Muscle of arm (tissue), 14 donors: Measurements from ENCODE around the gene SETX. TPM values are rescaled to one million over a fixed set of nuclear protein-coding genes. Genes with fewer than 3 reads are reported as not detected.
"Not testable (repeated sequence)": the region's sequence is repeated elsewhere in the genome, so short reads cannot be mapped to it uniquely, and the experiment has no call there.

ENCODE experiments used
- DNase-seq: peaks from one replicate; pipeline ENCODE4 v3.0.0-alpha.2; 2013
- long read RNA-seq, 11 donors: transcript quantifications; one replicate each; lab custom pipeline, GENCODE V29; 2026
- polyA plus RNA-seq, 12 donors: library from polyadenylated mRNA; unstranded; fragments of 120-200 nt; gene quantifications; one replicate each; pipeline ENCODE4 v1.2.1, GENCODE V29; 2013; ENCODE audit not compliant: insufficient read length in 12 of 12

The SETX gene, protein sequence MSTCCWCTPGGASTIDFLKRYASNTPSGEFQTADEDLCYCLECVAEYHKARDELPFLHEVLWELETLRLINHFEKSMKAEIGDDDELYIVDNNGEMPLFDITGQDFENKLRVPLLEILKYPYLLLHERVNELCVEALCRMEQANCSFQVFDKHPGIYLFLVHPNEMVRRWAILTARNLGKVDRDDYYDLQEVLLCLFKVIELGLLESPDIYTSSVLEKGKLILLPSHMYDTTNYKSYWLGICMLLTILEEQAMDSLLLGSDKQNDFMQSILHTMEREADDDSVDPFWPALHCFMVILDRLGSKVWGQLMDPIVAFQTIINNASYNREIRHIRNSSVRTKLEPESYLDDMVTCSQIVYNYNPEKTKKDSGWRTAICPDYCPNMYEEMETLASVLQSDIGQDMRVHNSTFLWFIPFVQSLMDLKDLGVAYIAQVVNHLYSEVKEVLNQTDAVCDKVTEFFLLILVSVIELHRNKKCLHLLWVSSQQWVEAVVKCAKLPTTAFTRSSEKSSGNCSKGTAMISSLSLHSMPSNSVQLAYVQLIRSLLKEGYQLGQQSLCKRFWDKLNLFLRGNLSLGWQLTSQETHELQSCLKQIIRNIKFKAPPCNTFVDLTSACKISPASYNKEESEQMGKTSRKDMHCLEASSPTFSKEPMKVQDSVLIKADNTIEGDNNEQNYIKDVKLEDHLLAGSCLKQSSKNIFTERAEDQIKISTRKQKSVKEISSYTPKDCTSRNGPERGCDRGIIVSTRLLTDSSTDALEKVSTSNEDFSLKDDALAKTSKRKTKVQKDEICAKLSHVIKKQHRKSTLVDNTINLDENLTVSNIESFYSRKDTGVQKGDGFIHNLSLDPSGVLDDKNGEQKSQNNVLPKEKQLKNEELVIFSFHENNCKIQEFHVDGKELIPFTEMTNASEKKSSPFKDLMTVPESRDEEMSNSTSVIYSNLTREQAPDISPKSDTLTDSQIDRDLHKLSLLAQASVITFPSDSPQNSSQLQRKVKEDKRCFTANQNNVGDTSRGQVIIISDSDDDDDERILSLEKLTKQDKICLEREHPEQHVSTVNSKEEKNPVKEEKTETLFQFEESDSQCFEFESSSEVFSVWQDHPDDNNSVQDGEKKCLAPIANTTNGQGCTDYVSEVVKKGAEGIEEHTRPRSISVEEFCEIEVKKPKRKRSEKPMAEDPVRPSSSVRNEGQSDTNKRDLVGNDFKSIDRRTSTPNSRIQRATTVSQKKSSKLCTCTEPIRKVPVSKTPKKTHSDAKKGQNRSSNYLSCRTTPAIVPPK (N-terminal part only)
- 10 to 100 TPM in 11 of 12 donors, not detected in 1; 23.1 to 44.5 (median 31.9) TPM for polyA plus RNA-seq
- long read RNA-seq, donor 1 = 0 reads
- long read RNA-seq, donor 2 = 0 reads
- long read RNA-seq, donor 3, partial matches to known transcripts = 0 of 1 reads
- long read RNA-seq, donor 3, other reads (novel, unspliced or antisense) = 0 of 1 reads
- long read RNA-seq, donor 4 = 0 reads
- long read RNA-seq, donor 5 = 0 reads
- long read RNA-seq, donor 6, full-length matches to known transcripts = 1 of 1 reads
- long read RNA-seq, donor 6, partial matches to known transcripts = 0 of 1 reads
- long read RNA-seq, donor 6, other reads (novel, unspliced or antisense) = 0 of 1 reads
- long read RNA-seq, donor 7, full-length matches to known transcripts = 1 of 1 reads
- long read RNA-seq, donor 7, partial matches to known transcripts = 0 of 1 reads
- long read RNA-seq, donor 7, other reads (novel, unspliced or antisense) = 0 of 1 reads
- long read RNA-seq, donor 8 = 0 reads
- long read RNA-seq, donor 9 = 0 reads
- long read RNA-seq, donor 10 = 0 reads
- long read RNA-seq, donor 11 = 0 reads

GRCh38 chr9:132354637-132355355 is at the start of gene SETX:
TSS of gene SETX (minus strand) at chr9:132354986. CDS start at chr9:132349428, 5,558 bp downstream.
- peak; percentile 98 for DNase-seq

DNA sequence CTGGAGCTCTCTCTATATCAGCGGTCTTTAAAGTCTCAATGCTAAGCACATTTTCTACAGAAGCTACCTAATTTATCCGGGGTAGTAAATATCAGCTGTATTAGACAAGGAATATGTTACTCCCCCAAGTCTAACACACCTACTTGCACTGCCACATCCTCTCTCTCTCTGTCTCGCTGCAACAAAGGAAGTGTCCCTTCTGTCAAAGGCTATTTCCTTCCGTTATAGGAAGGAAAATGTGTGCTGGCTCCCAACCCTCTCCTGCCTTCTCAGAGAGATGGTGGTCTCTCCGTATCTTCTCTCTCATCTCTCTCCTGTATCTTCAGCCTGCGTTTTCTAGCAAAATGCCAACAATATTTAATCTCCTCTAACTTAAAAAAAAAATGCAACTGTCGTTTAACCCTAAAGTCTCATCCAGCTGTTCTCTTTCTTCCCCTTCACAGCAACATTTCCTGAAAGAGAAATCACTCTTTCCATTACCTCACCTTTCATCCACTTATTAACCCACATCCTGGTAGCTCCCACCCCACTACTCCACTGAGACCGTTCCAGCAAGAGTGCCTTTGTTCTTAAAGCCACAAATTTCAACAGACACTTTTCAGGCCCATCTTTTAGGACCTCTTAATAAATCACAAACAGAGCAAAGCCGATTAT is 49.6 kb upstream of the SETX start:
- DNase-seq = no peak

DNA sequence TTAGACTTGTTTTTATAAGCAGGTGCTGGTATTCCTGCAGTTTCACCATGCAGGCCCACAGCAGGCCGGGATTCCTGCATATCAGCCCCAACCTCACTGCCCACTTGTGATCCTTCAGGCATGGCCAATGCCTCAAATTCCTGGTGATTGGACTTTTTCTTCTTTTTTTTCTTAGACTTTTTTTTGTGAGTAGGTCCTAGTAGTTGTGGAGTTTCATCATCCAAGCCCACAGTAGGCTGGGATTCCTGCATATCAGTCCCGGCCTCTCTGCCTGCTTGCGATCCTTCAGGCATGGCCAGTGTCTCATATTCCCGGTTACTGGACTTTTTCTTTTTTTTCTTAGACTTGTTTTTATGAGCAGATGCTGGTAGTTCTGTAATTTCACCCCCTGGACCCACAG is 47.0 kb upstream of the SETX start:
- no peak for DNase-seq

GRCh38 chr9:132395560-132395959 is 40.8 kb upstream of the SETX start:
- no peak for DNase-seq

GRCh38 chr9:132391449-132391848 is 36.7 kb upstream of the SETX start:
- no peak for DNase-seq

DNA sequence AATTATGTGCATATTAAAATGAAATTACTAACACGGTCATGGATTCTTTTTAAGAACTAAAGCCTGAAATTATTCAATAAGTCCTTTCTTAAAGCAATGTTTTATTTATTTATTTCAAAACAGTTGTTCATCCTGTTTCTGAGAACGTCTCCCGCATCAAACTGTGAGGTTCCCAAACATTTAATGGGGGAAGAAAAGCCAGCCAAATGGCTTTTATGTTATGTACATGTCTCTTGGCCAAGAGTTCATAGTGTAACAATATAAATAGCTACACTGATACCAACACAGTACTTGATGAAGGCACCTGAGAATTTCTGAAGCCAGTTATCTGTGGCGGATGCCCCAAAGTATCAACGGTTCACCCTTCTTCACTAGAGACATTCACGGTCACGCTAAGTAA is 36.2 kb upstream of the SETX start:
- DNase-seq = no peak

GRCh38 chr9:132387133-132387532 is 32.3 kb upstream of the SETX start:
- DNase-seq = no peak

GRCh38 chr9:132384376-132384775 is 29.6 kb upstream of the SETX start:
- no peak for DNase-seq

GRCh38 chr9:132383462-132383883 is 28.7 kb upstream of the SETX start:
- DNase-seq = no peak

GRCh38 chr9:132381966-132382541 is 27.3 kb upstream of the SETX start:
- DNase-seq = no peak

DNA sequence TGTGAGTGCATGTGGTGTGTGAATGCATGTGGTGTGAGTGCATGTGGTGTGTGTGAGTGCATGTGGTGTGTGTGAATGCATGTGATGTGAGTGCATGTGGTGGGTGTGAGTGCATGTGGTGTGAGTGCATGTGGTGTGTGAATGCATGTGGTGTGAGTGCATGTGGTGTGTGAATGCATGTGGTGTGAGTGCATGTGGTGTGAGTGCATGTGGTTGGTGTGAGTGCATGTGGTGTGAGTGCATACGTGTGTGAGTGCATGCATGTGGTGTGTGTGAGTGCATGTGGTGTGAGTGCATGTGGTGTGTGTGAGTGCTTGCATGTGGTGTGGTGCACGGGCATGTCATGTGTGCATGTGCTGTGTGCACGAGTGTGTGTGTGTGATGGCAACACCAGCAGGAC is 23.6 kb upstream of the SETX start:
- not testable (repeated sequence) for DNase-seq

- not testable (repeated sequence) for DNase-seq
Measured at GRCh38 chr9:132377769-132378168, 23.0 kb upstream of the SETX start.

GRCh38 chr9:132372177-132373095 is 17.6 kb upstream of the SETX start:
- DNase-seq = peak; percentile 28

- no peak for DNase-seq
Measured at GRCh38 chr9:132370592-132370991, 15.8 kb upstream of the SETX start.

DNA sequence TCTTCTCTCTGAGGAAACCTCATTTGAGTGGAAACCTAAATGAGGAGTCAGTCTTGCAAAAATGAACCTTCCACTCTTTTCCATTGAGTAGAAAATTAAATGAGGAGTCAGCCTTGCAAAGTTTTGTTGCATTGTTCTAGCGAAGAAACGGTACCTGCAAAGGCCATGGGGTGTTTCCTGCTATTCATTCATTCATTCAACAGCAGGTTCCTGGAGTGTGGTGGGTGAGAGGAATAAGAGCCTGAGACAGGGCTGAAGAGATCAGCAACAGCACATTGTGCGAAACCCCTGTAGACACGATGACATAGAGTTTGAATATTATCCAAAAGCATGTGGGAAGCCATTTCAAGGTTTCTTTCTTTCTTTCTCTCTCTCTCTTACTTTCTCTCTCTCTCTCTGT is 14.6 kb upstream of the SETX start:
- DNase-seq = no peak

GRCh38 chr9:132367613-132368313 is 13.0 kb upstream of the SETX start:
- DNase-seq = no peak

- DNase-seq = no peak
Measured at GRCh38 chr9:132366481-132366880, 11.7 kb upstream of the SETX start.
